Upper lobe of left lung (tissue), 4 donors: ENCODE data around the gene RGPD6.
"Not testable (repeated sequence)": the region's sequence is repeated elsewhere in the genome, so short reads cannot be mapped to it uniquely, and the experiment has no call there.

Source experiments
- EP300 ChIP-seq, 4 donors: sonication (generic); formaldehyde crosslinking; IDR thresholded peaks; one replicate each; pipeline ENCODE4 v1.5.1; 2017; ENCODE audit warnings: antibody characterized with exemption in 4 of 4, control low read depth in 2 of 4
- POLR2A ChIP-seq, 4 donors: fragments of 450-650 bp; IDR thresholded peaks; one replicate each; pipeline ENCODE4 v1.5.1; 2016 to 2017; ENCODE audit warnings: antibody characterized with exemption in 4 of 4, mild to moderate bottlenecking in 2 of 4
- POLR2AphosphoS5 ChIP-seq, 2 donors: sonication (generic); formaldehyde crosslinking; IDR thresholded peaks; one replicate each; pipeline ENCODE4 v1.5.1; 2017; ENCODE audit warnings: antibody characterized with exemption in 2 of 2
- TF ChIP-seq, protein P1 (sequence below), 6 experiments: fragments of 450-650 bp in 4 of 6; fragments of 200-600 bp in 2 of 6; sonication (generic) in 2 of 6; IDR thresholded peaks; one replicate each; pipeline ENCODE4 v1.5.1; 2016 to 2019; ENCODE audit warnings: antibody characterized with exemption in 6 of 6

DNA sequence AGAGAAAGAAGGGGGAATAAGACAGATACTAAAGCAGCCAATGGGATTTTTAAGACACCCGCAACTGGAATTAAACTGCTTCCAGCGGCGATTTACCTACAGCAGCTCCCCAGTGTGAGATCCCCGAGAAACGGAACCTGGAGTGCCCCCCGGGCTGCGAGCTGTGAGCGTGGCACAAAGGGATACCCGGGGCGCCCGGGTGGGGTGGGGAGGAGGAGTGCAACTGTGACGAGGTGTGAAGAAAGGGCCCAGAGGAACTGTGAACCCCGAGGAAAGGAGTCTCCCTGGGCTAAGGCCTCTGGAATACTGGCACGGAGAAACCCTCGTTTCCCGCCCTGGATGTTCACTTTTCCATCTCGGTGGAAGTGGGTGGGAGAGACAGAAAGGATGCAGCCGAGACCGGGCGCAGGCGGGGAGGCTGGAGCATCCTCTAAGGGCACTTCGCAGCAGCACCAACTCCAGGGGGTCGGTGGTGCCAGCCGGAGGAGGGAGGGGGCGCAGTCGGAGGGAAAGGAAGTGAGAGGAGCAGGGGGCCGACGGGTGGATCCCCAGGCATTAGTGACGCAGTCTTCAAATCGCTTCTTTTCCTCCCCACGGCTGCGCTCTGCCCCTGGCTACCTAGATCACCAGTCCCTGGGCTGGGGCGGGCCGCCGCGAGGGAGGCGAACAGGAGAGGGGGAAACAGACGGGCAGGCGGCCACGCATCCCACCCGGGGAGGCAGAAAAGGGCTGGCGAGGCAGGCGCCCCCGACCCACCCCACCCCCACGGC, 33.0 kb upstream of the RGPD6 start:
- TF ChIP-seq, protein P1, sequence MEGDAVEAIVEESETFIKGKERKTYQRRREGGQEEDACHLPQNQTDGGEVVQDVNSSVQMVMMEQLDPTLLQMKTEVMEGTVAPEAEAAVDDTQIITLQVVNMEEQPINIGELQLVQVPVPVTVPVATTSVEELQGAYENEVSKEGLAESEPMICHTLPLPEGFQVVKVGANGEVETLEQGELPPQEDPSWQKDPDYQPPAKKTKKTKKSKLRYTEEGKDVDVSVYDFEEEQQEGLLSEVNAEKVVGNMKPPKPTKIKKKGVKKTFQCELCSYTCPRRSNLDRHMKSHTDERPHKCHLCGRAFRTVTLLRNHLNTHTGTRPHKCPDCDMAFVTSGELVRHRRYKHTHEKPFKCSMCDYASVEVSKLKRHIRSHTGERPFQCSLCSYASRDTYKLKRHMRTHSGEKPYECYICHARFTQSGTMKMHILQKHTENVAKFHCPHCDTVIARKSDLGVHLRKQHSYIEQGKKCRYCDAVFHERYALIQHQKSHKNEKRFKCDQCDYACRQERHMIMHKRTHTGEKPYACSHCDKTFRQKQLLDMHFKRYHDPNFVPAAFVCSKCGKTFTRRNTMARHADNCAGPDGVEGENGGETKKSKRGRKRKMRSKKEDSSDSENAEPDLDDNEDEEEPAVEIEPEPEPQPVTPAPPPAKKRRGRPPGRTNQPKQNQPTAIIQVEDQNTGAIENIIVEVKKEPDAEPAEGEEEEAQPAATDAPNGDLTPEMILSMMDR (IDR thresholded peaks at IDR 0.05): not testable (repeated sequence)
- not testable (repeated sequence) for TF ChIP-seq POLR2A, EP300, POLR2AphosphoS5 (IDR thresholded peaks at IDR 0.05)
